ENCODE measurements around the gene RRP12.

DNA sequence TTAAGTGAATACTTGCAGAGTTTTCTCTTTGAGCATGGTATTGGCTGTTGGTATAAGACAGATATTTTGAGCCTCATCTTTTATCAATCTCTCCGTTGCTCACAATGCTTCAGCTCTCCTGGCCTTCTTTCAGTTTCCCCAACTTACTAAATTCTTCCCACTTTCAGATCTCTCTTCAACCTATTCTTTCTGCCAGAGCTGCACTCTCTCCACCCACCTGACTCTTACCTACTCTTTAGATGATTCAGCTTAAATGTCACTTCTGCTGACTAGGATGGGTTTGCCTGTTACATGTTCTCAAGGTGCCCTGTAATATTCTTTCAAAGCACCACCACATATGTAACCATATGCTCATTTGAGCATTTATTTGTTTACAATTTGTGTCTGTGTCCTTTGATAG lies 43.1 kb upstream of the RRP12 start:
- TF ChIP-seq, protein P1, sequence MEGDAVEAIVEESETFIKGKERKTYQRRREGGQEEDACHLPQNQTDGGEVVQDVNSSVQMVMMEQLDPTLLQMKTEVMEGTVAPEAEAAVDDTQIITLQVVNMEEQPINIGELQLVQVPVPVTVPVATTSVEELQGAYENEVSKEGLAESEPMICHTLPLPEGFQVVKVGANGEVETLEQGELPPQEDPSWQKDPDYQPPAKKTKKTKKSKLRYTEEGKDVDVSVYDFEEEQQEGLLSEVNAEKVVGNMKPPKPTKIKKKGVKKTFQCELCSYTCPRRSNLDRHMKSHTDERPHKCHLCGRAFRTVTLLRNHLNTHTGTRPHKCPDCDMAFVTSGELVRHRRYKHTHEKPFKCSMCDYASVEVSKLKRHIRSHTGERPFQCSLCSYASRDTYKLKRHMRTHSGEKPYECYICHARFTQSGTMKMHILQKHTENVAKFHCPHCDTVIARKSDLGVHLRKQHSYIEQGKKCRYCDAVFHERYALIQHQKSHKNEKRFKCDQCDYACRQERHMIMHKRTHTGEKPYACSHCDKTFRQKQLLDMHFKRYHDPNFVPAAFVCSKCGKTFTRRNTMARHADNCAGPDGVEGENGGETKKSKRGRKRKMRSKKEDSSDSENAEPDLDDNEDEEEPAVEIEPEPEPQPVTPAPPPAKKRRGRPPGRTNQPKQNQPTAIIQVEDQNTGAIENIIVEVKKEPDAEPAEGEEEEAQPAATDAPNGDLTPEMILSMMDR (IDR thresholded peaks at IDR 0.05): no peak
- TF ChIP-seq POLR2A (IDR thresholded peaks at IDR 0.05): no peak
